Mucosa of descending colon (tissue), 3 donors: ENCODE data around the gene RAB13. TPM values are rescaled to one million over a fixed set of nuclear protein-coding genes. Genes with fewer than 3 reads are reported as not detected.
A peak's percentile ranks its signal among the peaks of the same experiment; 100 is the strongest.
"Not testable (repeated sequence)": the region's sequence is repeated elsewhere in the genome, so short reads cannot be mapped to it uniquely, and the experiment has no call there.

Source experiments
- ATAC-seq: fragments of 200-7000 bp; cut with Tn5 transposase; one replicate; pipeline ENCODE4 v1.9.1; 2020; ENCODE audit warnings: mild to moderate bottlenecking, moderate library complexity
- DNase-seq, 3 donors: peaks; one replicate each; pipeline ENCODE4 v3.0.0-alpha.2; 2020
- H3K36me3 ChIP-seq: fragments of 200-600 bp; one replicate; pipeline ENCODE4 v1.8.0; 2021; ENCODE audit warnings: low read depth, mild to moderate bottlenecking
- H3K4me1 ChIP-seq: fragments of 200-600 bp; one replicate; pipeline ENCODE4 v1.8.0; 2021; ENCODE audit warnings: low read depth, mild to moderate bottlenecking
- H3K4me3 ChIP-seq: fragments of 200-600 bp; one replicate; pipeline ENCODE4 v1.8.0; 2021; ENCODE audit warnings: mild to moderate bottlenecking
- H3K9me3 ChIP-seq: fragments of 200-600 bp; one replicate; pipeline ENCODE4 v1.8.0; 2021; ENCODE audit warnings: mild to moderate bottlenecking
- CTCF ChIP-seq: fragments of 200-600 bp; IDR thresholded peaks from one replicate; pipeline ENCODE4 v1.8.0; 2022; ENCODE audit warnings: antibody characterized with exemption, mild to moderate bottlenecking
- intact Hi-C, 2 donors: fragments of 100-400 bp; cut with DNase I in 1 of 2; cut with micrococcal nuclease in 1 of 2; formaldehyde crosslinking; loops; one replicate each; pipeline versions ENCODE4 v1.11.0 to v1.11.1; 2022; cut with DNase I, micrococcal nuclease
- total RNA-seq, 3 donors: library from RNA; stranded (reverse); fragmentation: NEBNext Ultra II Directional in 2 of 3; extraction: Animal tissue kit (Norgen Biotek cat#: 25700) in 2 of 3; gene quantifications; one replicate each; pipeline versions ENCODE4 v1.2.1 to v1.2.4, GENCODE V29; 2021 to 2023
- donor health status: DM: no; HTN: no; CAD: no; lungs with moderate emphysema.
- donor health status: DM: no; HTN: no; CAD: no.
- donor health status: DM: no; HTN: yes; CAD: no.

RAB13 gene
- total RNA-seq, 3 donors from 2014 or later, result 55.4 to 82.5 (median 77.5) TPM

GRCh38 chr1:153984123-153984894 is 1.8 kb downstream of the RAB13 start:
- TF ChIP-seq CTCF, result no peak
- Histone ChIP-seq H3K4me3 (no peak overlapping the region), H3K36me3 (no peaks in the 10 kb centered on the region), H3K9me3 (no peaks in the 10 kb centered on the region), H3K4me1 (peaks cover 7% of the 10 kb centered on the region)
- ATAC-seq (no peak), DNase-seq (no peak)
- intact Hi-C loops, result loop anchor here in 1 of 2 donors (10.0 kb wide), 2 partner anchors 190 to 310 kb away; partner anchors contain the start of genes ILF2 and NPR1

GRCh38 chr1:153981735-153982134 is 4.4 kb downstream of the RAB13 start:
- intact Hi-C loops, result loop anchor here in 1 of 2 donors (10.0 kb wide), 2 partner anchors 187 to 307 kb away; partner anchors contain the start of genes ILF2 and NPR1
- ATAC-seq, H3K9me3 ChIP-seq: not testable (repeated sequence)

GRCh38 chr1:153979091-153979490 is 7.0 kb downstream of the RAB13 start:
- H3K36me3 ChIP-seq, intact Hi-C loops: not testable (repeated sequence)

More at GRCh38 chr1:153981735-153982134, 4.4 kb downstream of the RAB13 start:
- DNase-seq, H3K4me1 ChIP-seq, H3K36me3 ChIP-seq, H3K4me3 ChIP-seq: not testable (repeated sequence)

GRCh38 chr1:153978274-153978909 is 7.7 kb downstream of the RAB13 start:
- no peak for DNase-seq
- TF ChIP-seq CTCF, result no peak
- H3K4me3 ChIP-seq, result peak overlapping the region; percentile 98
- no peaks in the 10 kb centered on the region for H3K36me3 ChIP-seq
- peaks cover 19% of the 10 kb centered on the region for H3K4me1 ChIP-seq
- H3K9me3 ChIP-seq, result no peaks in the 10 kb centered on the region
- peak; percentile 2 for ATAC-seq
- intact Hi-C loops, result no loop called here

More at GRCh38 chr1:153979091-153979490, 7.0 kb downstream of the RAB13 start:
- DNase-seq, ATAC-seq, H3K9me3 ChIP-seq, H3K4me3 ChIP-seq: not testable (repeated sequence)
- H3K4me1 ChIP-seq, result peaks cover 19% of the 10 kb centered on the region

- peak; percentile 12 for TF ChIP-seq CTCF
- ATAC-seq, result peak; percentile 97
- no peaks in the 10 kb centered on the region for H3K36me3 ChIP-seq
Observed at GRCh38 chr1:153977250-153978240, 8.6 kb downstream of the RAB13 start, which contains the start of gene JTB. JTB (minus strand) TSS chr1:153977674; CDS start chr1:153977252, 422 bp downstream.

GRCh38 chr1:153976819-153977249 is 9.3 kb downstream of the RAB13 start:
- no peaks in the 10 kb centered on the region for H3K9me3 ChIP-seq
- H3K36me3 ChIP-seq, result no peaks in the 10 kb centered on the region
- no peak for DNase-seq
- H3K4me3 ChIP-seq, result peak overlapping the region; percentile 98
- peak; percentile 11 for ATAC-seq
- intact Hi-C loops, result no loop called here
- TF ChIP-seq CTCF, result no peak
- peaks cover 19% of the 10 kb centered on the region for H3K4me1 ChIP-seq

More at GRCh38 chr1:153977250-153978240, 8.6 kb downstream of the RAB13 start, which contains the start of gene JTB:
- intact Hi-C loops, result no loop called here
- no peaks in the 10 kb centered on the region for H3K9me3 ChIP-seq
- peak; percentile 91 to 96 (median 94) for DNase-seq
- peak within 1 kb of the TSS; percentile 98 for H3K4me3 ChIP-seq
- H3K4me1 ChIP-seq, result peaks cover 19% of the 10 kb centered on the region
